Smooth muscle cell (in vitro differentiated cells): Measurements from ENCODE around the gene CTIF. TPM values are rescaled to one million over a fixed set of nuclear protein-coding genes. Genes with fewer than 3 reads are reported as not detected.
"Not testable (repeated sequence)": the region's sequence is repeated elsewhere in the genome, so short reads cannot be mapped to it uniquely, and the experiment has no call there.

Source experiments
- DNase-seq: peaks from one replicate; lab custom pipeline; 2025; ENCODE audit not compliant: unreplicated experiment; lab: John Stamatoyannopoulos, UW
- H2AFZ ChIP-seq: fragments of 200-600 bp; sonication (generic); 2 replicates; pipeline ENCODE4 v1.6.0; 2016; ENCODE audit warnings: antibody characterized with exemption, low read depth, mild to moderate bottlenecking
- H3F3A ChIP-seq: fragments of 200-600 bp; sonication (generic); 2 replicates; pipeline ENCODE4 v1.6.0; 2017; ENCODE audit warnings: antibody characterized with exemption, low read depth
- H3K27ac ChIP-seq: fragments of 200-600 bp; sonication (generic); 2 replicates; pipeline ENCODE4 v1.5.1; 2016; ENCODE audit warnings: low read depth, mild to moderate bottlenecking
- H3K27me3 ChIP-seq: fragments of 200-600 bp; sonication (generic); 2 replicates; pipeline ENCODE4 v1.6.1; 2016; ENCODE audit warnings: low read depth, mild to moderate bottlenecking
- H3K36me3 ChIP-seq: fragments of 200-600 bp; sonication (generic); 2 replicates; pipeline ENCODE4 v1.5.1; 2016; ENCODE audit warnings: low read depth
- H3K4me1 ChIP-seq: fragments of 200-600 bp; sonication (generic); 2 replicates; pipeline ENCODE4 v1.5.1; 2016; ENCODE audit warnings: low read depth
- H3K4me2 ChIP-seq: fragments of 200-600 bp; sonication (generic); 2 replicates; pipeline ENCODE4 v1.6.0; 2016; ENCODE audit warnings: mild to moderate bottlenecking
- H3K4me3 ChIP-seq: fragments of 200-600 bp; sonication (generic); 2 replicates; pipeline ENCODE4 v1.5.1; 2016; ENCODE audit warnings: mild to moderate bottlenecking
- H3K79me2 ChIP-seq: fragments of 200-600 bp; sonication (generic); 2 replicates; pipeline ENCODE4 v1.6.0; 2016; ENCODE audit warnings: low read depth, mild to moderate bottlenecking
- H3K9ac ChIP-seq: fragments of 200-600 bp; sonication (generic); 2 replicates; pipeline ENCODE4 v1.6.0; 2016; ENCODE audit warnings: low read depth
- H3K9me3 ChIP-seq: fragments of 200-600 bp; sonication (generic); replicated peaks from 2 replicates; pipeline ENCODE4 v1.5.1; 2016; ENCODE audit warnings: low read depth
- H4K20me1 ChIP-seq: fragments of 200-600 bp; sonication (generic); 2 replicates; pipeline ENCODE4 v1.6.0; 2016; ENCODE audit warnings: low read depth
- WGBS: methylation state at CpG from one replicate; pipeline ENCODE4 v1.1.7; 2016; ENCODE audit warnings: low lambda C conversion rate; 5-methylcytosine and 5-hydroxymethylcytosine counted together
- polyA plus RNA-seq: library from polyadenylated mRNA; unstranded; fragments of >200 nt; fragmentation: Nextera tagmentation; extraction: Ambion mirVana; gene quantifications from 2 replicates; pipeline ENCODE4 v1.2.1, GENCODE V29; 2016
- total RNA-seq: library from RNA; depleted of rRNA; stranded (reverse); fragments of >200 nt; gene quantifications from 2 replicates; pipeline ENCODE4 v1.2.3, GENCODE V29; 2014
- TF ChIP-seq, protein P1 (sequence below): fragments of 200-600 bp; sonication (generic); IDR thresholded peaks from 2 replicates; pipeline ENCODE4 v1.5.1; 2017; ENCODE audit warnings: borderline replicate concordance, mild to moderate bottlenecking, antibody characterized with exemption; ENCODE audit not compliant: insufficient read depth, poor library complexity, severe bottlenecking

Gene CTIF
- total and polyA plus RNA-seq, 2 experiments from 2014 or later: 22.2 to 25.3 TPM

DNA sequence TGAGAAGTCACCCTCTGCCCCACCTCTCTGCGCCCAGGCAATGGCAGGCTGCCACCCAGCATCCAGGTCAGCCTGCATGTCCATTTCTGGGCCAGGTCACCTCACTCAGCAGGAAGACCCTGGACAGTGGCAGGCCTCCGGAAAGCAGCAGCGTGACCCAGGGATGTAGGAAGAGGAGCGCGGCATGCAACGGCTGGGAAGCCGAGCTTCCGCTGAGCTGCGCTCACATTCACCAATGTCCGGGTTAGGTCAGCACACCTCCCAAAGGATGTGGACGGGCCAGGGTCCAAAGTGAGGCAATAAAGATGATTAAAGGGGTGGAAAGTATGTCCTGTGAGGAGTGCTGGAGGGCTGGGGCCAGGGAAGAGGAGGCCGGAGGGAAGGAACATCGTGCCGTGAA is 174.5 kb downstream of the CTIF start:
- no peaks in the 10 kb centered on the region for H3K27me3 ChIP-seq
- peaks cover 62% of the 10 kb centered on the region for H3K79me2 ChIP-seq
- 82% methylated on average over 14 of the region's 14 CpGs for WGBS
- no peak overlapping the region for H2AFZ ChIP-seq
- H3K9ac ChIP-seq: peak overlapping the region; percentile 72
- peaks cover 29% of the 10 kb centered on the region for H3F3A ChIP-seq
- H3K4me1 ChIP-seq: peaks cover 34% of the 10 kb centered on the region
- H3K4me3 ChIP-seq: no peak overlapping the region
- H3K27ac ChIP-seq: peak overlapping the region; percentile 96
- peak overlapping the region; percentile 52 for H3K4me2 ChIP-seq
- DNase-seq: no peak
- H4K20me1 ChIP-seq: no peaks in the 10 kb centered on the region
- TF ChIP-seq, protein P1, sequence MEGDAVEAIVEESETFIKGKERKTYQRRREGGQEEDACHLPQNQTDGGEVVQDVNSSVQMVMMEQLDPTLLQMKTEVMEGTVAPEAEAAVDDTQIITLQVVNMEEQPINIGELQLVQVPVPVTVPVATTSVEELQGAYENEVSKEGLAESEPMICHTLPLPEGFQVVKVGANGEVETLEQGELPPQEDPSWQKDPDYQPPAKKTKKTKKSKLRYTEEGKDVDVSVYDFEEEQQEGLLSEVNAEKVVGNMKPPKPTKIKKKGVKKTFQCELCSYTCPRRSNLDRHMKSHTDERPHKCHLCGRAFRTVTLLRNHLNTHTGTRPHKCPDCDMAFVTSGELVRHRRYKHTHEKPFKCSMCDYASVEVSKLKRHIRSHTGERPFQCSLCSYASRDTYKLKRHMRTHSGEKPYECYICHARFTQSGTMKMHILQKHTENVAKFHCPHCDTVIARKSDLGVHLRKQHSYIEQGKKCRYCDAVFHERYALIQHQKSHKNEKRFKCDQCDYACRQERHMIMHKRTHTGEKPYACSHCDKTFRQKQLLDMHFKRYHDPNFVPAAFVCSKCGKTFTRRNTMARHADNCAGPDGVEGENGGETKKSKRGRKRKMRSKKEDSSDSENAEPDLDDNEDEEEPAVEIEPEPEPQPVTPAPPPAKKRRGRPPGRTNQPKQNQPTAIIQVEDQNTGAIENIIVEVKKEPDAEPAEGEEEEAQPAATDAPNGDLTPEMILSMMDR: no peak
- H3K9me3 ChIP-seq: no peaks in the 10 kb centered on the region
- H3K36me3 ChIP-seq: no peaks in the 10 kb centered on the region

DNA sequence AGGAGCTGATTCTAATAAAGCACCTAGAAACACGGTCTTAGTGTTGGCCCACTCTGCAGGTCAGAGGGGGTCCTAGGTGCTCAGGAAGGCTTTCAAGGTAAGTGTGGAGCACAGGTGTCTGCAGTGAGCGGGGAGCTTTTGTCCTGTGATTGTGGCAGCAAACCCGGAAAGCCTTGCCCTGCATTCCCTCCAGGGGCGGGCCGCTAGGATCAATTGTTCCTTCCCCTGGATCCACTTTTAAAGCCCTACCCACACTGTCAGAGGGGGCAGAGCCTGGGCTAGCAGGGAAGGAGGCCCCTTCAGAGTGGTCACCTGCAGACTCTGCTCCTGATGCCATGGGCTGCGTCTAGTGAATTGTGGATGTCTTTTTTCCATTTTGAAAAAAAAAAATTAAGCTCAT is 176.0 kb downstream of the CTIF start:
- no peak overlapping the region for H3K9ac ChIP-seq
- no peak for DNase-seq
- no peak overlapping the region for H3K4me2 ChIP-seq
- H3K27ac ChIP-seq: peak overlapping the region; percentile 96
- H3K27me3 ChIP-seq: no peaks in the 10 kb centered on the region
- no peaks in the 10 kb centered on the region for H3K36me3 ChIP-seq
- H3K4me1 ChIP-seq: peaks cover 35% of the 10 kb centered on the region
- H3F3A ChIP-seq: peaks cover 29% of the 10 kb centered on the region
- no peak overlapping the region for H3K4me3 ChIP-seq
- H2AFZ ChIP-seq: no peak overlapping the region
- H4K20me1 ChIP-seq: no peaks in the 10 kb centered on the region
- WGBS: 81% methylated on average over 6 of the region's 6 CpGs
- no peaks in the 10 kb centered on the region for H3K9me3 ChIP-seq
- TF ChIP-seq, protein P1: no peak
- peaks cover 56% of the 10 kb centered on the region for H3K79me2 ChIP-seq

DNA sequence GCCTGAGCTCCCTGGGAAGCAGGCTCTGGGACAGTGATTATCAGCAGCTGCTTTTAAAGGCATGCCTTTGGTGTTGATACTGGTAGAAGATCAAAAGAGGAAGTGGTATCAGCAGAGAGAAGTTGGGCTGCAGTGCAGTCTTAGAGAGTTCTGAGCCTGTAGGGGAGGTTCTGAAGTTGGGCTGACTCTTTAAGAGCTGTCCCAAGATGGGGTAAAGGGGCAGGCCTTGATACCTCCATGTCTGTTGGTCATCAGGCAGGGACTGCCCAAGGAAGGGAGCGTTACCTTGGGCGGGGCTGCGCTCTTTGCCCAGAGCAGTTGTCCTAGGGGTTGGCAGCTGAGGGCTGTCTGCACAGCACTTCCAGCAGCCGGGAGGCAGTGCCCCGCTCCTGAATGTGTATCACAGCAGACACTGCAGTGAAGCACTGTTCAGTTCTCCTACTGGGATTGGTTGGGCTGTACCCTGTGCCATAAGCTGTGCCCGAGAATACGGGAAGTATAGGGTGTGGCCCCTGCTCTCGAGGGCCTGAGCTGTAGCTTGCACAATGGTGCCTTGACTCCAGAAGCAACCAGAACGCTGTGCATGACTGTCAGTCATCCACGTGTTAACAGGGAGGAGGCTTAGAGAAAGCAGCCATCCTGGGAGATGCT is 177.0 kb downstream of the CTIF start:
- Histone ChIP-seq H2AFZ (no peak overlapping the region), H3K9ac (no peak overlapping the region), H3K9me3 (no peaks in the 10 kb centered on the region), H3K27ac (peak overlapping the region; percentile 96), H3K4me3 (no peak overlapping the region), H3K4me1 (peaks cover 40% of the 10 kb centered on the region), H3F3A (peaks cover 29% of the 10 kb centered on the region), H3K27me3 (no peaks in the 10 kb centered on the region), H3K4me2 (no peak overlapping the region), H3K79me2 (peaks cover 53% of the 10 kb centered on the region), H3K36me3 (no peaks in the 10 kb centered on the region), H4K20me1 (no peaks in the 10 kb centered on the region)
- TF ChIP-seq, protein P1: no peak
- no peak for DNase-seq
- 81% methylated on average over 10 of the region's 10 CpGs for WGBS

DNA sequence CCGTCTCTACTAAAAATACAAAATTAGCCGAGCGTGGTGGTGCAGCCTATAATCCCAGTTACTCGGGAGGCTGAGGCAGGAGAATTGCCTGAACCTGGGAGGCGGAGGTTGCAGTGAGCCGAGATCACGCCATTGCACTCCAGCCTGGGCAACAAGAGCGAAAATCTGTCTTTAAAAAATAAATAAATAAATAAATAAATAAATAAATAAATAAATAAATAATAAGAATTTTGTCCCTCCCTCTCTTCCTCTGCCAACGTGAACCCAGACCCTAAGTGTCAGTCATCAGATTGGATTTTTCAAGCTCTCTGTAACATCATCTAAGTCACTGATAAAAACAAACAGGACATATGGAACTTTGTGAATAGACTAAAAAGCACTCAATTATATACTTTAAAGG is 178.4 kb downstream of the CTIF start:
- H4K20me1 ChIP-seq: not testable (repeated sequence)
- peaks cover 37% of the 10 kb centered on the region for H3K4me1 ChIP-seq
- peaks cover 21% of the 10 kb centered on the region for H3F3A ChIP-seq

More for the DNA sequence above, 178.4 kb downstream of the CTIF start:
- not testable (repeated sequence) for H3K9me3 ChIP-seq, DNase-seq, H3K4me3 ChIP-seq, H3K4me2 ChIP-seq, H3K27me3 ChIP-seq, H3K9ac ChIP-seq, H2AFZ ChIP-seq, H3K36me3 ChIP-seq, H3K27ac ChIP-seq
- 92% methylated on average over 9 of the region's 9 CpGs for WGBS
- H3K79me2 ChIP-seq: peaks cover 53% of the 10 kb centered on the region
